ENCODE measurements around the gene RGS5. TPM values are rescaled to one million over a fixed set of nuclear protein-coding genes. Genes with fewer than 3 reads are reported as not detected.

Gene RGS5
- total and polyA plus RNA-seq, 2 experiments from 2014 or later = 23.4 to 48.3 TPM

- TF ChIP-seq, protein P1, sequence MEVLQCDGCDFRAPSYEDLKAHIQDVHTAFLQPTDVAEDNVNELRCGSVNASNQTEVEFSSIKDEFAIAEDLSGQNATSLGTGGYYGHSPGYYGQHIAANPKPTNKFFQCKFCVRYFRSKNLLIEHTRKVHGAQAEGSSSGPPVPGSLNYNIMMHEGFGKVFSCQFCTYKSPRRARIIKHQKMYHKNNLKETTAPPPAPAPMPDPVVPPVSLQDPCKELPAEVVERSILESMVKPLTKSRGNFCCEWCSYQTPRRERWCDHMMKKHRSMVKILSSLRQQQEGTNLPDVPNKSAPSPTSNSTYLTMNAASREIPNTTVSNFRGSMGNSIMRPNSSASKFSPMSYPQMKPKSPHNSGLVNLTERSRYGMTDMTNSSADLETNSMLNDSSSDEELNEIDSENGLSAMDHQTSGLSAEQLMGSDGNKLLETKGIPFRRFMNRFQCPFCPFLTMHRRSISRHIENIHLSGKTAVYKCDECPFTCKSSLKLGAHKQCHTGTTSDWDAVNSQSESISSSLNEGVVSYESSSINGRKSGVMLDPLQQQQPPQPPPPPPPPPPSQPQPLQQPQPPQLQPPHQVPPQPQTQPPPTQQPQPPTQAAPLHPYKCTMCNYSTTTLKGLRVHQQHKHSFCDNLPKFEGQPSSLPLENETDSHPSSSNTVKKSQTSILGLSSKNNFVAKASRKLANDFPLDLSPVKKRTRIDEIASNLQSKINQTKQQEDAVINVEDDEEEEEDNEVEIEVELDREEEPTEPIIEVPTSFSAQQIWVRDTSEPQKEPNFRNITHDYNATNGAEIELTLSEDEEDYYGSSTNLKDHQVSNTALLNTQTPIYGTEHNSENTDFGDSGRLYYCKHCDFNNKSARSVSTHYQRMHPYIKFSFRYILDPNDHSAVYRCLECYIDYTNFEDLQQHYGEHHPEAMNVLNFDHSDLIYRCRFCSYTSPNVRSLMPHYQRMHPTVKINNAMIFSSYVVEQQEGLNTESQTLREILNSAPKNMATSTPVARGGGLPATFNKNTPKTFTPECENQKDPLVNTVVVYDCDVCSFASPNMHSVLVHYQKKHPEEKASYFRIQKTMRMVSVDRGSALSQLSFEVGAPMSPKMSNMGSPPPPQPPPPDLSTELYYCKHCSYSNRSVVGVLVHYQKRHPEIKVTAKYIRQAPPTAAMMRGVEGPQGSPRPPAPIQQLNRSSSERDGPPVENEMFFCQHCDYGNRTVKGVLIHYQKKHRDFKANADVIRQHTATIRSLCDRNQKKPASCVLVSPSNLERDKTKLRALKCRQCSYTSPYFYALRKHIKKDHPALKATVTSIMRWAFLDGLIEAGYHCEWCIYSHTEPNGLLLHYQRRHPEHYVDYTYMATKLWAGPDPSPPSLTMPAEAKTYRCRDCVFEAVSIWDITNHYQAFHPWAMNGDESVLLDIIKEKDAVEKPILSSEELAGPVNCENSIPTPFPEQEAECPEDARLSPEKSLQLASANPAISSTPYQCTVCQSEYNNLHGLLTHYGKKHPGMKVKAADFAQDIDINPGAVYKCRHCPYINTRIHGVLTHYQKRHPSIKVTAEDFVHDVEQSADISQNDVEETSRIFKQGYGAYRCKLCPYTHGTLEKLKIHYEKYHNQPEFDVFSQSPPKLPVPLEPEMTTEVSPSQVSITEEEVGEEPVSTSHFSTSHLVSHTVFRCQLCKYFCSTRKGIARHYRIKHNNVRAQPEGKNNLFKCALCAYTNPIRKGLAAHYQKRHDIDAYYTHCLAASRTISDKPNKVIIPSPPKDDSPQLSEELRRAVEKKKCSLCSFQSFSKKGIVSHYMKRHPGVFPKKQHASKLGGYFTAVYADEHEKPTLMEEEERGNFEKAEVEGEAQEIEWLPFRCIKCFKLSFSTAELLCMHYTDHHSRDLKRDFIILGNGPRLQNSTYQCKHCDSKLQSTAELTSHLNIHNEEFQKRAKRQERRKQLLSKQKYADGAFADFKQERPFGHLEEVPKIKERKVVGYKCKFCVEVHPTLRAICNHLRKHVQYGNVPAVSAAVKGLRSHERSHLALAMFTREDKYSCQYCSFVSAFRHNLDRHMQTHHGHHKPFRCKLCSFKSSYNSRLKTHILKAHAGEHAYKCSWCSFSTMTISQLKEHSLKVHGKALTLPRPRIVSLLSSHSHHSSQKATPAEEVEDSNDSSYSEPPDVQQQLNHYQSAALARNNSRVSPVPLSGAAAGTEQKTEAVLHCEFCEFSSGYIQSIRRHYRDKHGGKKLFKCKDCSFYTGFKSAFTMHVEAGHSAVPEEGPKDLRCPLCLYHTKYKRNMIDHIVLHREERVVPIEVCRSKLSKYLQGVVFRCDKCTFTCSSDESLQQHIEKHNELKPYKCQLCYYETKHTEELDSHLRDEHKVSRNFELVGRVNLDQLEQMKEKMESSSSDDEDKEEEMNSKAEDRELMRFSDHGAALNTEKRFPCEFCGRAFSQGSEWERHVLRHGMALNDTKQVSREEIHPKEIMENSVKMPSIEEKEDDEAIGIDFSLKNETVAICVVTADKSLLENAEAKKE (CRISPR knock-in tag; IDR thresholded peaks at IDR 0.05) = no peak
Observed at GRCh38 chr1:163148911-163149310, 53.8 kb downstream of the RGS5 start (continued).

- no peaks in the 10 kb centered on the region for H3K9me2 ChIP-seq (ENCODE audit: insufficient read depth)
- Mint-ChIP-seq H3K9me3 (no peaks in the 10 kb centered on the region), H3K4me1 (no peaks in the 10 kb centered on the region), H3K27ac (no peak overlapping the region), H3K4me3 (no peak overlapping the region), H3K36me3 (ENCODE audit: low read depth) (peaks cover 8% of the 10 kb centered on the region; the same call in 1 of the 3 replicates), H3K27me3 (ENCODE audit: insufficient read depth, low read depth, poor library complexity) (no peaks in the 10 kb centered on the region)
- no peaks in the 10 kb centered on the region for H3F3A ChIP-seq (replicated peaks; ENCODE audit: low read depth)
- no peaks in the 10 kb centered on the region for H3K4me1 ChIP-seq (ENCODE audit: insufficient read depth)
- peaks cover 5% of the 10 kb centered on the region; the same call in 1 of the 2 replicates for H3K36me3 ChIP-seq (ENCODE audit: insufficient read depth)
- no peak overlapping the region for H3K4me3 ChIP-seq
- no peak overlapping the region for H2AFZ ChIP-seq
- no peaks in the 10 kb centered on the region for H3K79me2 ChIP-seq (replicated peaks; ENCODE audit: insufficient read depth)
- DNase-seq (ENCODE audit: low spot score) = no peak
- no peak for ATAC-seq
- H3K27ac ChIP-seq (ENCODE audit: low read depth) = no peak overlapping the region
- no peaks in the 10 kb centered on the region for H3K27me3 ChIP-seq (ENCODE audit: insufficient read depth)
- H4K20me1 ChIP-seq (replicated peaks; ENCODE audit: insufficient read depth) = no peaks in the 10 kb centered on the region
- no peak overlapping the region for H3K4me2 ChIP-seq
- TF ChIP-seq EZH2phosphoT487 (IDR thresholded peaks at IDR 0.05; ENCODE audit: unreplicated experiment) = no peak
- TF ChIP-seq CREB1 (CRISPR knock-in tag; IDR thresholded peaks at IDR 0.05; ENCODE audit: low read depth) = no peak
- no peak for TF ChIP-seq JUNB (IDR thresholded peaks at IDR 0.05; ENCODE audit: unreplicated experiment)
- TF ChIP-seq ZNF331 (CRISPR knock-in tag; IDR thresholded peaks at IDR 0.05; ENCODE audit: low read depth) = no peak
- TF ChIP-seq, protein P2, sequence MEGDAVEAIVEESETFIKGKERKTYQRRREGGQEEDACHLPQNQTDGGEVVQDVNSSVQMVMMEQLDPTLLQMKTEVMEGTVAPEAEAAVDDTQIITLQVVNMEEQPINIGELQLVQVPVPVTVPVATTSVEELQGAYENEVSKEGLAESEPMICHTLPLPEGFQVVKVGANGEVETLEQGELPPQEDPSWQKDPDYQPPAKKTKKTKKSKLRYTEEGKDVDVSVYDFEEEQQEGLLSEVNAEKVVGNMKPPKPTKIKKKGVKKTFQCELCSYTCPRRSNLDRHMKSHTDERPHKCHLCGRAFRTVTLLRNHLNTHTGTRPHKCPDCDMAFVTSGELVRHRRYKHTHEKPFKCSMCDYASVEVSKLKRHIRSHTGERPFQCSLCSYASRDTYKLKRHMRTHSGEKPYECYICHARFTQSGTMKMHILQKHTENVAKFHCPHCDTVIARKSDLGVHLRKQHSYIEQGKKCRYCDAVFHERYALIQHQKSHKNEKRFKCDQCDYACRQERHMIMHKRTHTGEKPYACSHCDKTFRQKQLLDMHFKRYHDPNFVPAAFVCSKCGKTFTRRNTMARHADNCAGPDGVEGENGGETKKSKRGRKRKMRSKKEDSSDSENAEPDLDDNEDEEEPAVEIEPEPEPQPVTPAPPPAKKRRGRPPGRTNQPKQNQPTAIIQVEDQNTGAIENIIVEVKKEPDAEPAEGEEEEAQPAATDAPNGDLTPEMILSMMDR (conservative IDR thresholded peaks at IDR 0.05; ENCODE audit: low read depth in 2 of 2) = no peak
- TF ChIP-seq, protein P3, sequence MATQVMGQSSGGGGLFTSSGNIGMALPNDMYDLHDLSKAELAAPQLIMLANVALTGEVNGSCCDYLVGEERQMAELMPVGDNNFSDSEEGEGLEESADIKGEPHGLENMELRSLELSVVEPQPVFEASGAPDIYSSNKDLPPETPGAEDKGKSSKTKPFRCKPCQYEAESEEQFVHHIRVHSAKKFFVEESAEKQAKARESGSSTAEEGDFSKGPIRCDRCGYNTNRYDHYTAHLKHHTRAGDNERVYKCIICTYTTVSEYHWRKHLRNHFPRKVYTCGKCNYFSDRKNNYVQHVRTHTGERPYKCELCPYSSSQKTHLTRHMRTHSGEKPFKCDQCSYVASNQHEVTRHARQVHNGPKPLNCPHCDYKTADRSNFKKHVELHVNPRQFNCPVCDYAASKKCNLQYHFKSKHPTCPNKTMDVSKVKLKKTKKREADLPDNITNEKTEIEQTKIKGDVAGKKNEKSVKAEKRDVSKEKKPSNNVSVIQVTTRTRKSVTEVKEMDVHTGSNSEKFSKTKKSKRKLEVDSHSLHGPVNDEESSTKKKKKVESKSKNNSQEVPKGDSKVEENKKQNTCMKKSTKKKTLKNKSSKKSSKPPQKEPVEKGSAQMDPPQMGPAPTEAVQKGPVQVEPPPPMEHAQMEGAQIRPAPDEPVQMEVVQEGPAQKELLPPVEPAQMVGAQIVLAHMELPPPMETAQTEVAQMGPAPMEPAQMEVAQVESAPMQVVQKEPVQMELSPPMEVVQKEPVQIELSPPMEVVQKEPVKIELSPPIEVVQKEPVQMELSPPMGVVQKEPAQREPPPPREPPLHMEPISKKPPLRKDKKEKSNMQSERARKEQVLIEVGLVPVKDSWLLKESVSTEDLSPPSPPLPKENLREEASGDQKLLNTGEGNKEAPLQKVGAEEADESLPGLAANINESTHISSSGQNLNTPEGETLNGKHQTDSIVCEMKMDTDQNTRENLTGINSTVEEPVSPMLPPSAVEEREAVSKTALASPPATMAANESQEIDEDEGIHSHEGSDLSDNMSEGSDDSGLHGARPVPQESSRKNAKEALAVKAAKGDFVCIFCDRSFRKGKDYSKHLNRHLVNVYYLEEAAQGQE (IDR thresholded peaks at IDR 0.05; ENCODE audit: unreplicated experiment) = no peak
- TF ChIP-seq EZH2 (IDR thresholded peaks at IDR 0.05; ENCODE audit: low read depth, unreplicated experiment) = no peak
Observed at GRCh38 chr1:163147019-163147418, 55.7 kb downstream of the RGS5 start.
